HG03103 (cell line): ENCODE data around the gene FAM171A1.
"Not testable (repeated sequence)": the region's sequence is repeated elsewhere in the genome, so short reads cannot be mapped to it uniquely, and the experiment has no call there.

Experiments
- ATAC-seq: cut with Tn5 transposase; IDR thresholded peaks from one replicate; pipeline ENCODE4 v1.9.1; 2021; ENCODE audit warnings: low read depth; ENCODE audit not compliant: unreplicated experiment

The FAM171A1 gene

DNA sequence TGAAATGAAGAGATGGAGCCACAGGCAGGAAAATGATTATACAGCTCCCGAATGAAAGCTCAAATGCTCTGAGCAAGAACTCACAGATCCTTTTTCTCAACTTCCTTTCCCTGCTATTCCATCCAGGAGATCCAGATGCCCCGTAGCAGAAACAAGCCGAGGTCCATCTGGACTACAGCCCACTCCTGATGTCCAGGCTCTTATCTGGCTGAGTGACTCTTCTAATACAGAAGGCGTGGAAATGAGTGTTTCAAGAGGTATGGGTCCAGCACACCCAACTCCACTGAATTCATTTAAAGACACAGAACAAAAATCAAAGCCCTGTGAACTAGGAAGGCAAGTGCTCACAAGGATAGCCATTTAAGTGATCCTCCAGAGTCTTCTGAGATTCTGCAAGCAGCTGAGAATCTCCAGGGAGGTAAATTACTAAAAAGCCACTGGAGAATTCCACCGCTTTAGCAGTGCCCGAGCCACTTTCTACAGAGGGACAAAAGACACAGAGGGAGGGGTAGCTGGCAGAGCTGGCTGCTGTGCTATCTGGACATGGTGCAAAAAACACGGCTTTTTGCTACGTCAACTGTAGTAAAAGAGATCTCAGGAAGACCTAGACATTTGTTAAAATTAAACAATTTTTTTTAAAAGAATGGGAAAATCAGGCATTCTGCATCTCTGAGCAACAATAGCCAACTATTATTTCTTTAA lies 24.5 kb downstream of the FAM171A1 start:
- no peak for ATAC-seq

DNA sequence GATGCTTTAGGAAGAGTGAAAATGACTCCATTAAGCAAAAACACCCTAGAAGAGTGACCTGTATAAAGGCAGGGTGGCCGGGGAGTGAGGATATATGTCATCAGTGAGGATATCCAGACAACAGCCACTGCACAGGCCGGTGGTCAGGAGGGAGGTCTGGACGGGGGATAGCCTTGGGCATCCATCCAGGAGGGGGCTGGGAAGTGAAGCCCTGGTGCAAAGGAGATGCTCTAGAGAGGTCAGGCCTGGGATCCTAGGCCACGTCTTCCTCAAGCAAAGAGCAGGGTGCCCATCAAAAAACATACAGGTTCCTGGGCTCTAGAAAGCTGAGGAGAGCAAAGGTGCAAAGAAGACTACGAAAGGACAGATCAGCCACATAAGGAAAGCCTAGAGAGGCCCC lies 25.6 kb downstream of the FAM171A1 start:
- ATAC-seq = no peak

DNA sequence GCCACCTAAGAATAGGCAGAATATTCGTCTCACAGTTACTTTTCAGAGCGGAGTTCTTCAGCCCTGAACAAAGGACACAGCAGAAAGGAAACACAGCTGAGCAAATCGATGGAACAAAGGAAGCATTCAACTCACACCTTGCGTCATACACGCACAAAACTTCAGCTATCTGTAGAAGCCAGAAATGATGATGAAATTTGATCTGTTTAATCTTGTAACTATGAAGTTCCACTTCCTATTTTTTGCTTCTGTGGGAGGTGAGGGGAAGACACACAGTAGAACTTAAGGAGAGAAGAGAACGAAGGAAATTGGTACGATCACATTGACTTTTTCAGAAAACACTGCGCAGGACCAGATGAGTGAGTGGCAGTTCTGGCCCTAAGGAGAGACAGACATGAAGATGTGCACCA lies 26.2 kb downstream of the FAM171A1 start:
- ATAC-seq = no peak

DNA sequence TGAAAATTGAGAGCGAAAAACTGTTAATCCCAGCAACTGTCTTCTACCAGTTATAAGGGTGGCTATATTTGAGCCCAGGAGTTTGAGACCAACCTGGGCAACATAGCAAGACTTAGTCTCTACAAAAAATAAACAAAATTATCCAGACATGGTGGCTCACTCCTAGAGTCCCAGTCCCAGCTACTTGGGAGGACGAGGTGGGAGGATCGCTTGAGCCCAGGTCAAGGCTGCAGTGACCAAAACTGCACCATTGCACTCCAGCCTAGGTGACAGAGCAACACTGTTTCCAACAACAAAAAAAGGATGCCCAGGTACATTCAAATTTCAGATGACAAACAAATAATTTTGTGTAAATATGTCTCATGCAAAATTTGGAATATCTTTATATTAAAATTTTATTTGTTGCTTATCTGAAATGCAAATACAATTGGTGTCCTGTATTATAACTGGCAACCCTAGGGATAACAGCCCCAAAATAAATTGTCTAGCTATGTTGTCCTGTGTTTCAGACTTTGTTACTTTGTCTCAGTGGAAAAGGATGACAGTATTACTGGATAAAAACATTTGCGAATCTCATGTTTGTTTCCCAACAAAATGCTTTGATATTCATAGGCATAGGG lies 26.7 kb downstream of the FAM171A1 start:
- no peak for ATAC-seq

DNA sequence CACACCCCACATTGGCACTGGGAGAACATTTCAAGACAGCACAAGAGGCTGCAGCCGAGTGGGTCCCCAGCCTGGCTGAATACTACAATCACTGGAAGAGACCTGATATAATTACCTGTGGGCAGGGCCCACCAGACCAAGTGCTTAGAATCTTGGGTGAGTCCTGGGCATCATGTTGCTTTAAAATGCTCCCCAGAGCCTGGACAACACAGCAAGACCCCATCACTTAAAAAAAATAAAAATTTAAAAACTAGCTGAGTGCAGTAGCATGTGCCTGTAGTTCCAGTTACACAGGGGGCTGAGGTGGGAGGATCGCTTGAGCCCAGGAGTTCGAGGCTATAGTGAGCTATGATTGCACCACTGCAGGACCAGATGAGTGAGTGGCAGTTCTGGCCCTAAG lies 28.1 kb downstream of the FAM171A1 start:
- ATAC-seq = no peak

DNA sequence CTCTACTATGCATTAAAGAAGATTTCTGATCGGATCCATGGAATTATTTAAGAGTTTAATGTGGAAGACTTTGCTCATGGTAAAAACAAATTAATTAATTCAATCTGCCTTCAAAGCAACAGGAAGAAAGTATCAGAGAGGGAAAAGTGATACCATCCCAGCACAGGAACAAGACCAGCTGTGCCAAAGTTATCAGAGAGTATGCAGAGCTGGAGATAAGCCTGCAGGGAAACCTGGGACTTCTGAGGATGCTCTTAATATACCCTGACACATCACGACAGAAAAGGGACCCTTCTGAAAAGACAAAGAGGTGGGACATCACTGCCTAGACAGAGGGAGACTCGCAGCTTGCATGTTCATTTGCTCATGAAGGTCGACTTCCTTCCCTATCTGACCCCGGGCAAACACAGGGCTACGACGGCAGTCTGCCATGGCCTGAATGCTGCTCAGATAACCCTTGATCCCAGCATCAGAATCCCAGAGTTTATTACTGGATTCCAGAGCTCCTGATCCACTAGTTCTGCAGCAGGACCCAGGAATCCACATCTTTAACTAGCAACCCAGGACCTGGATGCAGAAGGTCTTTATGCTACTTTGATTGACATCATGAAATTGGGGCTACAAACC lies 29.5 kb downstream of the FAM171A1 start:
- no peak for ATAC-seq

DNA sequence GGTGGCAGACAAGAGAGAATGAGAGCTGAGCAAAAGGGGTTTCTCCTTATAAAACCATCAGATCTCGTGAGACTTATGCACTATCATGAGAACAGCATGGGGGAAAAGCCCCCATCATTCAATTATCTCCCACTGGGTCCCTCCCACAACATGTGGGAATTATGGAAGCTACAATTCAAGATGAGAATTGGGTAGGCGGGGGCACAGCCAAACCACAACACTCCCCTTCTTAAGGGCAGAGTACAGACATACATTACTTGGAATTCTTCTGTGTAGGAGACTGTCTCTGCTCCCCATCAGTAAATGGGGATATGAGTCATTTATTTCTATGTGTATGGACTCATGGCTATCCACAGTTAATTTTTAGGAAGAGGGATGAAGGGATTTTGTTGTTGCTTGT lies 31.2 kb downstream of the FAM171A1 start:
- ATAC-seq = no peak

DNA sequence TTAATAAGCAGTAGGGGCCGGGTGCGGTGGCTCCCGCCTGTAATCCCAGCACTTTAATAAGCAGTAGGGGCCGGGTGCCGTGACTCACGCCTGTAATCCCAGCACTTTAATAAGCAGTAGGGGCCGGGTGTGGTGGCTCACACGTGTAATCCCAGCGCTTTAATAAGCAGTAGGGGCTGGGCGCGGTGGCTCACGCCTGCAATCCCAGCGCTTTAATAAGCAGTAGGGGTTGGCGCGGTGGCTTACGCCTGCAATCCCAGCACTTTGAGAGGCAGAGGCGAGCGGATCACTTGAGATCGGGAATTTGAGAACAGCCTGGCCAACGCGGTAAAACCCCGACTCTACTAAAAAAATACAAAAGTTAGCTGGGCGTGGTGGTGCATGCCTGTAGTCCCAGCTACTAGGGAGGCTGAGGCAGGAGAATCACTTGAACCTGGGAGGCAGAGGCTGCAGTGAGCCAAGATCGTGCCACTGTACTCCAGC lies 33.6 kb downstream of the FAM171A1 start:
- not testable (repeated sequence) for ATAC-seq

DNA sequence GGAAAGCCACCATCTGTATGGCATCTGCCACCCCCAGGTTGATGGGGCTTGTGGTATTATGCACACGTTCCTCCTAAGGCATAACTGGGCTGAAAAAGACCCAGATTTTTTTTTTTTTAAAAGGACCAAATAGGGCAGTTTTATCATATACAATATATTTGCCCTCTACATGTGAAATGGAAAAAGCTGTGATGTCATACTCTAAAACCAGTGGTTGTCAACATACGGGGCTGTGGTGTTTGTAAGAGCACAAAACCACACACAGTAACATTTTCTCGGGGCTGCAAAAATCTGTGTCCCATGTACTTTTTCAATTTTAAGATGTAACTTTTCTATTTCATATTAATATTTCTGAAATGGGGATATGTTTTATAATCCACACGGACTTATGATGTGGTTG lies 34.9 kb downstream of the FAM171A1 start:
- ATAC-seq = no peak

DNA sequence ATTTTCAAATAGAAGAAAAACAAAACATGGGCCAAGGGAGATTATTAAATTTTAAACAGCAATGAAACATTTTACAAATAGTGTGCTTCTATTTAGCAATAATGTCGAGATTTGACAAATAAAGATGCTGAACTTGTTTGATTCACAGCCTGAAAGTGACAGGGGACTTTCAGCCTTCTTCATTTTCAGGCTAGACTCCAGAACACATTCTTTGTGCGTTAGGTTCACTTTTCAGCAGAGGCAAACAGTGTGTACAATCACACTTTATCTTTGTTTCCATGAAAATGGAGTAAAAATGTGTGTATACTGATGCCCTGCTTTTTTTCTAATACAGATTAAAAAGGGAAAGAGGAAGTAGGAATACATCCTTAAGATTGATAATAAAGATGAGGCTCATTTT lies 35.6 kb downstream of the FAM171A1 start:
- ATAC-seq = no peak

DNA sequence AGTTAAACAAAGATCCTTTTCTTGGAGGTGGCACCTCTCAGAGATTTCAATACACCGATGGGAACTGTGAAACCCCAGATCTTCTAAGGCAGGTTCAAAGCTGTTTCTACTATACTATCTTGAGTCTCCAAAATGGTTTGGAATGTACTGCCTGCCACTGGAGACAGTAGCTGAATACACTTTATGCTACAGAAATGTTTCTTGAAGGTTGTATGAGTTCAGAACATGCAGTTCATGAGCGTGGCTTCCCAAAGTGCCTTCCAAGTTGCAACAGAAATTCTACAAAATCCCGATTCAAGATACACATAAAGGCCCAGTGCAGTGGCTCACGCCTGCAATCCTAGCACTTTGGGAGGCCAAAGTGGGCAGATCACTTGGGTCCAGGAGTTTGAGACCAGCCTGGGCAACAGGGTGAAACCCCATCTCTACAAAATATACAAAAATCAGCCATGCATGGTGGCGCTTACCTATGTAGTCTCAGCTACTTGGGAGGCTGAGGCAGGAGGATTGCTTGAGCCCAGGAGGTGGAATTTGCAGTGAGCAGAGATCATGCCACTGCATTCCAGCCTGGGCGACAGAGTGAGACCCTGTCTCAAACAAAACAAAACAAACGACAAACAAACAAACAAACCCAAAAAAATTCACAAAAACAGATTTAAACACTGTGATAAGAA lies 36.3 kb downstream of the FAM171A1 start:
- no peak for ATAC-seq

DNA sequence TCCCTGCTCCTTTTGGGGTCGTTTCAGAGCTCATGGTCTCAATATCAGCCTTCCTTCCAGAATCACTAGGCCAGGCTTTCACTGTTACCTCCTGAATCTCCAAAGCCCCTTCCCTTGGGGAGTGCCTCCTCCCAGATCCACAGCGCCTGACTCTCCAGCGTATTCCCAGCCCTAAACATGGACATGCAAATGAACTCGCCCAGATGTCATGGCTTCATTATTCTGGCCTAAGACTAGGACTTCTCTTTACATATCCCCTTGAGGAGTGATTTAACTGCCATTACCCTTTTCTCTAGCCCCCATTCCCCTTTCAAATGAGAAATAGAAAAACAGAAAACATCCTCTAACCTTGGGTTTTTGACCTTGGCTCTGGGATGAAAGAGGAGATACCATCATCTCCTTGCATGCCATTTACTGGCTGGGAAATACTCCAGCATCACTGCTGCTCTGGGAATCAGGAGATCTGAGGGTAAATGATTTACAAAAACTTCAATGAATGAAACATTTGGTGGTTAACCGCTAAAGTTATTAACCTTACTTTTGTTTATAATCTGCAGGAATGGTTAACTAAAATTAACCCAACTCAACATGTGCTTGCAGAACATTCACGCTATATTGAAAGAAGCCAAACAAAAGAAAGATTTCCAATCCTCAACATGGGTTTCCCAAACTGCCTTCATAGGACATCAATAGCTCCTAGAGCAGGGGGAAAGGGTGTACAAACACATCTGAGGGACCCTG lies 37.0 kb downstream of the FAM171A1 start:
- ATAC-seq = no peak

DNA sequence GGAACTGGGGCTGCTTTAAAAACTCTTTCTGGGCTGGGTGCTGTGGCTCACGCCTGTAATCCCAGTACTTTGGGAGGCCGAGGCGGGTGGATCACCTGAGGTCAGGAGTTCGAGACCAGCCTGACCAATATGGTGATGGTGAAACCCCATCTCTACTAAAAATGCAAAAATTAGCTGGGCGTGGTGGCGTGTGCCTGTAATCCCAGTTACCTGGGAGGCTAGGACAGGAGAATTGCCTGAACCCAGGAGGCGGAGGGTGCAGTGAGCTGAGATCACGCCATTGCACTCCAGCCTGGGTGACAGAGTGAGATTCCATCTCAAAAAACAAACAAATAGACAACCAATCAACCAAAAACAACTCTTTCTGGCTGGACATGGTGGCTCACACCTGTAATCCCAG lies 37.9 kb downstream of the FAM171A1 start:
- not testable (repeated sequence) for ATAC-seq

DNA sequence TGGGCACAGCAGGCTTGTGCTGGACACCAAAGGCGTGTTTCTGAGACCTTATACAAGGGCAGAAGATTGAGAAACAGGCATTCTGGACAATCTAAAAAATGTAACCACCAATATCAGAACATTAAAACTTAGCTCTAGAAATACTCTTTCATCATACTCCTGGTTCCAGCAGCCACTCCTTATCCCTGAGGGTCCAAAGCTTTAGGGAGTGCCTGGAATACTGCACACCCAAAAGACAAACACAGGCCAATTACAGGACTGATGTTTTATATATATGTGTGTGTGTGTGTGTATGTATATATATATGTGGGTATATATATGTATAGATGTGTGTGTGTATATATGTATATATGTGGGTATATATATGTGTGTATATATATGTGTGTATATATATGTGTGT lies 39.6 kb downstream of the FAM171A1 start:
- ATAC-seq = no peak

DNA sequence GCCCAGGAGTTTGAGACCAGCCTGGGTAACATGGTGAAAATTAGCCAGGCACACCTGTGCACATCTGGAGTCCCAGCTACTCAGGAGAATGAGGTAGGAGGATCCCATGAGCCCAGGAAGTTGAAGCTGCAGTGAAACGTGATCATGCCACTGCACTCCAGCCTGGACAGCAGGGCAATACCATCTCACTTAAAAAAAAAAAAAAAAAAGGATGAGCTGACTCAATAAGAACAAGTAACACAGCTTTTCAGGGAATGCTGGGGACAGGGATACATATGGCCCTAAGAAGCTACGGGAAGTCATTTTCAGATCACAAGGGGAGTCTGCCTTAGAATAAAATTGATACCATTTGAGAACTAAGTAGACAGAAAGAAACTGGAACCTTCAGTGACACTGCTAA lies 41.7 kb downstream of the FAM171A1 start:
- ATAC-seq = no peak

DNA sequence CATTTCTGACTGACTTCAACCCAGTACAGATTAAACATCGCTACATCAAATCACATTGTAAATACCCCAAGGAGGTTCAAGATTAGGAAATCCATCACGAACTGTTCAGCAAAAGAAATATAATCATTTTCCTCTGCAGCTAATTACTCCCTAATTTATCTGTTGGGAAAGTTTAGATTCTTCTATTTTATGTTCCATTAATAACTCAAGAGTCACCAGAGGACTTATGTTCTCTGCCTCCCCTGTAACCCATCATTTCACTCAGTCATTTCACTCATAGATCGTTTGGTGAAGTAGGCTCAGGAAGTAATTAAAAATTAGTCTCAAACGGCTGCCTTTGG lies 45.2 kb downstream of the FAM171A1 start:
- no peak for ATAC-seq

DNA sequence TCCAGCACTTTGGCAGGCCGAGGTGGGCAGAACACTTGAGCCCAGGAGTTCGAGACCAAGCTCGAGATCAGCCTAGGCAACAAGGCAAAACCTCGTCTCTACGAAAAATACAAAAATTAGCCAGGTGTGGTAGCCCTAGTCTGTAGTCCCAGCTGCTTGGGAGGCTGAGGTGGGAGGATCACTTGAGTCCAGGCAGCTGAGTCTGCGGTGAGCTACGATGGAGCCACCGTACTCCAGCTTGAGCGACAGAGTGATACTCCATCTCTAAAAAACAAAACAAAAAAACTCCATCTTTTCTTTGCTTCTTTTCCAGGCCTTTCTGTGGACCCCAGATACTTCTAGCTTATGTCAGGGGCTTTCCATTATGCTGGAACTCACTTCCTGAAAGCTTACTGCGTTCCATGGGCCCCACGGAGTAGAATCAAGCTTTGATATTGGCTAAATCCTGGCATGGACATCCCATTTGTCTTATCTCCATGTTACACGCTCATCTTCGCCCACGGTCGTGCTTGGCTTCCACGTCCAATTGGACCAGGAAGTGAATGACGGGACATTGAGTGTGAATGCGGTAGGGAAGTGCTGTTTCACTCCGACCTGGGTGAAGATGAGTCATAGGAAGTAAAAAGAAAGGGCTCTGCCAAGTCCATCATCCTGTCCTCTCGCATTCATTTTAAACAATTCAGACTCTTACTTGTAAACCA lies 45.7 kb downstream of the FAM171A1 start:
- ATAC-seq = no peak

DNA sequence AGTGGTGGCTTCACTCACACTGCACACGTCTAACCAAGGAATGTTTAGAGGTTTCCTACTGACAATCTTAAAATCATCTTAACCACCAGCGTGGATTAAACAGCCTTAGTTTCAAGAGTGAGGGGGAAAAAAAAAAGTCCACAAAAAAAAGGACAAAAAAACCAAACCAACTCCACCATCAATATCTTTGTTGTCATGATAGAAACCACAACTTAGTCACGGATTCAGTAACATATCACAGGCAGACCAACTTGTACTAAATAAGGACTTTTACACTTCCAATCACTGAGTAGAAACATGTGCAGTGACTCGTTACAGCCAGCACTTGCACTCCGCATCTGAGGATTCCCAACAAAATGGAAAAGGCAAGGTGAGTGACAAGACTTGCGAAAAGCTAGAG lies 46.5 kb downstream of the FAM171A1 start:
- ATAC-seq = no peak

DNA sequence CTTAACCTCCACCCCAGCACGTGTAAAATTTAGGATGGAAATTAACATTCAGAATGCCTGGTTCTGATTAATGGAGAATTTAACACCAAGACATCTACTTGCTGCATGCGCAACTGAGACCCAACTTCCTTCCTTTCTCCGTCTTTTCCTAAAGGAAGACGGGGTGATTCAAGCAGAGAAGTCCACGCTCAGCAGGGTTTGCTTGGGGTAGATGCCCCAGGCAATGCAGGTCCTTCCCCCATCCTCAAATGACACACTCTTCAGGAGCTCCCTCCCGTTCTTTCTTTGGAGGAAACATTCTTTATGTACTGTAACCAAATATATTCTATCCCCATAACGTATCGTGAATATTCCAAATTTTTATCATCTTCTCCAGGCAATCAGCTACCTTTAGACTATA lies 47.0 kb downstream of the FAM171A1 start:
- no peak for ATAC-seq

DNA sequence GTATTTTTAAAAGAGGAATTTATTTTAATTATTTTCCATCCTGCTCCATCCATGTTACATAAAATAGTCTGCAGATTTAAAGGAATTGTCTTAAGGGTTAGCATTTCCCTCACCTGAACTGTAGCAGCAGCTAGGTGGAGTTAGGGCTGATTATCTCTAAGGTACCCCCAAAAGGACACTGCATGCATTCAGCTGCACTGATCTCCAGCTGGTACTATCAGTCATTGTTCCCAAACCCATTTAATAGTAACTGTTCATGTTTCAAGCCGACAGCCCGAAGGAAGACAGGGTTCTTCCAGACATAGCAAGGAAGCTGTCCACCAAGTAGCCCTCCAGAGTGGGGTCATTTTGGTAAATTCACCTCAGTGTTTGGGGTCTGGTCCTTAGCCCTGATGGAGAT lies 48.7 kb downstream of the FAM171A1 start:
- ATAC-seq = no peak
